Effector CD8-positive, alpha-beta T cell (primary cell): Measurements from ENCODE around the gene BCORL1.

ENCODE experiments used
- DNase-seq: peaks from one replicate; lab custom pipeline; 2025; lab: John Stamatoyannopoulos, UW
- total RNA-seq, 4 experiments: gene quantifications; one replicate each; lab custom pipeline; 2026; lab: John Stamatoyannopoulos, UW

The BCORL1 gene, protein sequence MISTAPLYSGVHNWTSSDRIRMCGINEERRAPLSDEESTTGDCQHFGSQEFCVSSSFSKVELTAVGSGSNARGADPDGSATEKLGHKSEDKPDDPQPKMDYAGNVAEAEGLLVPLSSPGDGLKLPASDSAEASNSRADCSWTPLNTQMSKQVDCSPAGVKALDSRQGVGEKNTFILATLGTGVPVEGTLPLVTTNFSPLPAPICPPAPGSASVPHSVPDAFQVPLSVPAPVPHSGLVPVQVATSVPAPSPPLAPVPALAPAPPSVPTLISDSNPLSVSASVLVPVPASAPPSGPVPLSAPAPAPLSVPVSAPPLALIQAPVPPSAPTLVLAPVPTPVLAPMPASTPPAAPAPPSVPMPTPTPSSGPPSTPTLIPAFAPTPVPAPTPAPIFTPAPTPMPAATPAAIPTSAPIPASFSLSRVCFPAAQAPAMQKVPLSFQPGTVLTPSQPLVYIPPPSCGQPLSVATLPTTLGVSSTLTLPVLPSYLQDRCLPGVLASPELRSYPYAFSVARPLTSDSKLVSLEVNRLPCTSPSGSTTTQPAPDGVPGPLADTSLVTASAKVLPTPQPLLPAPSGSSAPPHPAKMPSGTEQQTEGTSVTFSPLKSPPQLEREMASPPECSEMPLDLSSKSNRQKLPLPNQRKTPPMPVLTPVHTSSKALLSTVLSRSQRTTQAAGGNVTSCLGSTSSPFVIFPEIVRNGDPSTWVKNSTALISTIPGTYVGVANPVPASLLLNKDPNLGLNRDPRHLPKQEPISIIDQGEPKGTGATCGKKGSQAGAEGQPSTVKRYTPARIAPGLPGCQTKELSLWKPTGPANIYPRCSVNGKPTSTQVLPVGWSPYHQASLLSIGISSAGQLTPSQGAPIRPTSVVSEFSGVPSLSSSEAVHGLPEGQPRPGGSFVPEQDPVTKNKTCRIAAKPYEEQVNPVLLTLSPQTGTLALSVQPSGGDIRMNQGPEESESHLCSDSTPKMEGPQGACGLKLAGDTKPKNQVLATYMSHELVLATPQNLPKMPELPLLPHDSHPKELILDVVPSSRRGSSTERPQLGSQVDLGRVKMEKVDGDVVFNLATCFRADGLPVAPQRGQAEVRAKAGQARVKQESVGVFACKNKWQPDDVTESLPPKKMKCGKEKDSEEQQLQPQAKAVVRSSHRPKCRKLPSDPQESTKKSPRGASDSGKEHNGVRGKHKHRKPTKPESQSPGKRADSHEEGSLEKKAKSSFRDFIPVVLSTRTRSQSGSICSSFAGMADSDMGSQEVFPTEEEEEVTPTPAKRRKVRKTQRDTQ (N-terminal part only)
- 4.3 to 10.3 (median 7.6) reads per million in 4 experiments for total RNA-seq

- DNase-seq: peak; percentile 79
These were observed at the start of gene BCORL1 for GRCh38 chrX:129982300-129983251. Gene BCORL1 (plus strand): TSS chrX:129982635. CDS start chrX:130005232, 22,597 bp downstream.

GRCh38 chrX:129932821-129933321 lies 49.6 kb upstream of the BCORL1 start:
- no peak for DNase-seq

- no peak for DNase-seq
These were observed 48.7 kb upstream of the BCORL1 start for GRCh38 chrX:129933700-129934099.

DNA sequence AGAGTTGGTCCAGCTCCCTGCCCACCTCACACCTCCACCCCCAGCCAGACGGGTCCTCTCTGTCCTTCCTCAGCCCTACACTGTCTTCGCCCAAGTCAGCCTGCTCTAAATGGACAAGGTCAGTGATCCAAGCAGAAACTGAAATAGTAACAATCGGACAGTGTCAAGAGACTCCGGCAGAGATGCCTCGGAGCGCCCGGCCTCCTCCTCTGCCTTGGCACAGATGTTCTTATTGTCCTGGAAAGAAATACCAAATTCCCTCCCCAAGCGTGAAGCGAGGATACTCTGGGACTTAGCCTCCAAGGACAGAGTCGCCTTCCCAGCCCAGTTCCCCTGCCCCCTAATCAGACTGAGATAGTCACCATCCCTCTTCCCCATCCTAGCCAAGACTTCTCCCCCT lies 48.0 kb upstream of the BCORL1 start:
- DNase-seq: no peak

DNA sequence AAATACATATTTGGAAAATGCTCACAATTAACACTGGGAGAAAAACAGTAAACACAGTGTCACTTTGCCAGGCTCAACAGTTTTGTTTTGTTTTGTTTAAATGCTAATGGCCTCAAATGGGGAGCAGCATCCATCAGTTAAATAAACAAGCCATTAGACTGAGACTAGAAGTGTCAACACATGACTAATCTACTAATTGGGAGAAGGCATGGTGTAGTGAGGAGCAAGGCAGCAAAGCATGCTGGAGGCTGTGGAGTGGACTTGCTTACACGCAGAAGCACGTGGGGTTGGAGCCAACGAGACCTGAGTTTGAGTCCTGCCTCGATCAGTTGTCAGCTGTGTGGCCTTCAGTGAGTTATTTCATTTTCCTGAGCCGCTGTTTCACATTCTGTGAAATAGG lies 47.5 kb upstream of the BCORL1 start:
- no peak for DNase-seq

GRCh38 chrX:129938081-129938480 lies 44.4 kb upstream of the BCORL1 start:
- no peak for DNase-seq

DNA sequence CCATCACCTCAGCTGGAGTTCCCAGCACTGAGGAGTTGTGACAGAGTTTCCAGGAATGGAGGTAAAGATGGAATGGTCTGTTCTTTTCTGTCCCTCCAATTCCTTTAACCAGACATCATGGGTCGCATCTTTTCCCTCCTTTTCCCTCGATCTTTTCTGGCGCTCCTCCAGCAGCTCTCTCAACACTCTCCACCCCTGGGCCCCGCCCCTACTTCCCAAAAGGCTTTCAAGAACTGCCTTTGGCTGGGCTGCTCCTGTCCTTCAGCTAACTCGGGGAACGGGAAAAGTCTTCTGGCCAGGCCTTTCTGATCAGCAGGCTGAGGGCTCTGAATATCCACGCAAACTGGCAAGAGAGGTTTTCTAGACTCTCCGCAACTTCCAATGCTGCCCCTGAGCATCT lies 42.4 kb upstream of the BCORL1 start:
- DNase-seq: no peak

DNA sequence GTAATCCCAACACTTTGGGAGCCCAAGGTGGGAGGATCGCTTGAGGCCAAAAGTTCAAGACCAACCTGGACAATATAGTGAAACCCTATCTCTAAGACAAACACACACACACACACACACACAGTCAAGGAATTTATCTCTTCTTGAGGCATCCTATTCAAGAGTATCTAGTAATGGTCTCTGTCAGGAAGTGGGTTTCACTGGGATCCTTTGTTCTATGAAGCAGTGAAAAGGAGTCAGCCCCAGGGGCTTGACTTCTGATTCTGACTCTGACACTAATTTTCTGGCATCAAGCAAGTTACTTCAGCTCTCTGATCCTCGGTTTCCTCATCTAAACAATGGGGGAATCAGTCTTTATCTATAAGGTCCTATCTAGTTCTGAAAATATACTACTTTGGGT lies 41.7 kb upstream of the BCORL1 start:
- DNase-seq: no peak

DNA sequence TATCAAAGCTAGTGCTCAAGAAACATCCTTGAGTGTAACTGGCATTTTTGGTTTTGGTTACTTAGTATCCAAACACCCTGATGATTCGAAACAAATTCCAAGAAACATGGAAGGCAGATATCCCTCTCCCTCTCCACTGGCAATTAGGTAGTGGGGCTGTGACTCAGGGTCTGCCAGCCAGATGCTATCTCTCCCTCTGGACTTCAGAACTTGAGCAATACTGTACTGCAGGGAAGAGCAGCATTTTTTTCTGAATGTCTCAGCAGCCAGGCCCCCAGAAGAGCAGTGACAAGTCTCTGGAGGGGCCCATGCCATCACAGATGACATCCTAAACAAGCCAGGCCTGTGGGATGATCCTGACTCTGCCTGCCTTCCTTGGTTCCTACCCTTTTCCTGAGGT lies 37.3 kb upstream of the BCORL1 start:
- no peak for DNase-seq

DNA sequence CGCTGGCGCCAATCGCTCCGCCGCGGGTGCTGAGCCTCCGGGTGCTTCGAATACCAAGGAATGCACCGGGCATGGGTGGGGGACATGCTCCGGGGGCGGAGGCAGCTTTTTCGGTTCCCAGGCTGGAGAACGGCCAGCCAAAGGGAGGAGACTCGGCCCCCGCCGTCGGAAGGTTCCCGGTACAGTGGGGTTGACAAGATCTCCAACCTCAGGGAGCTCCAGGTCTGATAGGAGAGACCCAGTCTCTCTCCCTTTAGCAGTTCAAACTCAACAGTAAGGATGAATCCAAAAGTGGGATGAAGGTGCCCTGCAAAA lies 29.1 kb upstream of the BCORL1 start:
- DNase-seq: no peak

DNA sequence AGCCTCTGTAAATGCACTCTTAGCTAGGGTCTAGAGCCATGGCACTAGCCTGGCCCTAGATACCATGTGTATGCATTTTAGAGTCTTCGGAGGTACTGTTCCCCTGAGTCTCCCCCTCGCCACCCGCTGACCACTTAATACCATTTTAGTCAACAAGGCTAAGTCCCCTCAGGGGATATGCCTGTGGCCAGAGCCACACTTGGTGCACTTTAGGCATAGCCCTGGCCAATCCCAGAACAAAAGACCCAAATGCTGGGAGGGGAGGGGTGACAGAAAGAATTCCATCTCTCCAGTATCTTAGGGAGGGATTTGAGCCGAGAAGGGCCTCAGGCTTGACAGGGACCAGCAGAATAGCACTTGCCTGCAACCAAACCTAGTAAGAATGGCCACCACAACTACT lies 28.6 kb upstream of the BCORL1 start:
- DNase-seq: no peak

DNA sequence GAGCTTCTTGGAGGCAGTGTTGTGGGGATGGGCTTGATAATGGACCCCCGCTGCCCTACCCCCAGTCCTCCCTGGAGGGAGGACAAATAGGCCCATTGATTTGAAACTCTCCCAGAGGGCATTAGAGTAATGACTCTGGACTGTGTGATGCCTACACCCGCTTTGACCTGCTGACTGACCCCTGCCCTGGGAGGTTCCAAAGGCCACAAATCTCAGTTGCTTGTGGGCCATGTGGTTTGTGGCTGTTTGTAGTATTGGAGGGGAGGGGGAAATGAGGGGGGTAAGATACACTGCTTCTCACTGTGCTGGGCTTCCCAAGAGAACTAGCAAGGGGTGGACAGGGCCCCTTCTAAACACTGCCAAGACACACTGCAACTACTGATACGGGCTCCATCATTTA lies 27.6 kb upstream of the BCORL1 start:
- no peak for DNase-seq

DNA sequence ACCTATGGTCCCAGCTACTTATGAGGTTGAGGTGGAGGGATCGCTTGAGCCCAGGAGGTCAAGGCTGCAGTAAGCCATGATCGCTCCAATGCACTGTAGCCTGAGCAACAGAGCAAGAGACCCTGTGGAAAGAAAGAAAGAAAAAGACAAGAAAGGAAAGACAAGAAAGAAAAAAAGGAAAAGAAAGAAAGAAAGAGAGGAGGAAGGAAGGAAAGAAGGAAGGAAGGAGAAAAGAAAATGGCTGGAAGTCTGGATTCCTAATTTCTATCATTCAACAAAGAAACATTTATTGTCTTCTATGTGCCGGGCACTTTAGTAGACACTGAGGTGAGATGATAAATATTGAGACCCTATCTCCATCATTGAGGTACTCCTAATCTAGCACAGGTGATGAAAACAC lies 26.8 kb upstream of the BCORL1 start:
- DNase-seq: no peak

DNA sequence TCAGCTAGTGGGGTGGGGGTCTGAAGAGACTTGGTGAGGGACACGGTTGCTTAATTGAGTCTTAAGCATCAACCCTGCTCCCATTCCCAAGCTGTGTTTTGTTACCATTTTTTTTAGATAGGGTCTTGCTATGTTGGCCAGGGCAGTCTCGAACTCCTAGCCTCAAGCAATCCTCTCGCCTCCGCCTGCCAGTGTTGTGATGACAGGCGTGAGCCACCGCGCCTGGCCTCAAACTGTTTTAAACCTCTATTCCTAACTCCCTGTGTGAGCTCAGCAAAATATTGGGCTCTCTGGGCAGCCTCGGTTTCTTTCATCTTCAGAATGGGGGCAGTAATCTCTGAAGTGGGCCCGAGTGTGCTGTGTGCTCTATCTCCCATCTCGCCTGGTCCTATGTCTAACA lies 26.3 kb upstream of the BCORL1 start:
- no peak for DNase-seq

DNA sequence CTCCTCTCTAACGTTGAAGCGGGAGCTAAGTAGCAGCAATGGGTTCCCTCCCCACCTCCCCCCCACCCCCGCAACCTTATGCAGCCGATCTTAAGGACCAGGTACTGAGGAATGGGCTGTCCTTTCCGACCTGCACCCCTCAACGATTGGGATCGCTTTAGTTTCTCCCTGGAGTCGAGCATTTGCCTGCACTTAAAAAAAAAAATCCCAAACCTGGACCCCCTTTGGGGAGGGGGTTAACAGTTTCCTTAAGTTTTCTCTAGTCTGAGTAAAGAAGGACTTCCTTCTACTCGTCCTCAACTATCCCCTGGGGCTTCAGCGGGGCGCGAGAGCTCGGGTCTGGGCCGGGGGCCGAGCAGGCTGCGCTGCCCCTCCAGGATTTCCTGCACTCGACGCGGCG lies 25.7 kb upstream of the BCORL1 start:
- DNase-seq: no peak

DNA sequence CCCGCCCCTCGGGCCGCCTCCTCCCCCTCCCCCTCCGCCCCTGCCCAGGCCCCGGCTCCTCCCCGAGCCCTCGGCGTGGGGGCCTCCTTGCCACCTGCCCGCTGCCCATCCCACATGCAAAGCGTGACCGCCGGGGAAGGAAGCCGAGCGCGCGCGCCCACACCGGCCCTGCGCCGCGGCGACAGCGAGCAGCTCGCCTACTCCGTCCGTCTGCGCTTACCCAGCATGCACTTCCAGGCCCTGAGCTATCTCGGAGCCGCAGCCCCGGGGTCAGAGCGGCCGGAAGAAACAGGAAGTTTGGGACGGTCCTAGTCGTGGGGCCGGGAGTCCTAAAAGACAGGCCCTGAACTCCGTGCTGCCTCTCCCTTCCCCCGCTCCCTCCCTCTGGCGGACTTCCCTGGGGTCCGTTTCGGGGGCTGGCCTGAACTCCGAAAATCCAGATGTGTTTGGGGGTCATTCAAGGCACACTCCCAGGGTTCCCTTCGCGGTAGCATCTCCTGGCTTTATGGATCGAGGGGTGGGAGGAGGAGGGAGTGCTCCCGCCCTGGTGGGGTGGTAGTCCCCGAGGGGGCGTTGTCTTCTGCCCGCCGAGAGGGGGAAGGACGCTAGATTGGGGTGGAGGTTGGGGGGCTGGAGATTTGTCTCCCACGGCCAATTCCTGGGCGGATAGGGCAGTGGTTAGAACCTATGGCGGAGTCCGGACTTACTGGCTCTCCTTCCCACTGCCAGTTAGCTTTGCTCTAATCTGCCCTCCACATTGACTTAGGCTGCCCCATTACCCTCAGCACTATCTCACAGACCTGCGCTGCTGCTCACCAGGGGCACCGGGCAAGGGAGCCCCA lies 25.0 kb upstream of the BCORL1 start:
- peak; percentile 2 for DNase-seq

DNA sequence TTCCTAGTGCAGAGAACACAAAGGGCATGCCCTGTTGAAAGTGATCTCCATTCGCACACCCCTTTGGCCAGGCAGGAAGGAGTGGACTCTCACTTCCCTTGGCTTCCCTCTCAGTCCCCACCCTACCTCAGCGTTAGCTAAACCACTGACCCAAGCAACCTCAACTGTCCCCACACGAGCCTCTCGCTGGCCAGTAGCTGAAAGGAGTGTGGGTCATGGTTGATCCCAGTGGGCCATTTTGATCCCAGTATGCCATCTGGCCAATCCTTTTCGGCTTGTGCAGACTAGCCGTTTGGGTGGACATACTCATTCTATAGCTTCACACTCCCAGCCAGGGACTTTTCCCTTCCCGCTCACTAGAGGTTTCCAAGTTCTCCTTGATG lies 24.4 kb upstream of the BCORL1 start:
- DNase-seq: no peak

DNA sequence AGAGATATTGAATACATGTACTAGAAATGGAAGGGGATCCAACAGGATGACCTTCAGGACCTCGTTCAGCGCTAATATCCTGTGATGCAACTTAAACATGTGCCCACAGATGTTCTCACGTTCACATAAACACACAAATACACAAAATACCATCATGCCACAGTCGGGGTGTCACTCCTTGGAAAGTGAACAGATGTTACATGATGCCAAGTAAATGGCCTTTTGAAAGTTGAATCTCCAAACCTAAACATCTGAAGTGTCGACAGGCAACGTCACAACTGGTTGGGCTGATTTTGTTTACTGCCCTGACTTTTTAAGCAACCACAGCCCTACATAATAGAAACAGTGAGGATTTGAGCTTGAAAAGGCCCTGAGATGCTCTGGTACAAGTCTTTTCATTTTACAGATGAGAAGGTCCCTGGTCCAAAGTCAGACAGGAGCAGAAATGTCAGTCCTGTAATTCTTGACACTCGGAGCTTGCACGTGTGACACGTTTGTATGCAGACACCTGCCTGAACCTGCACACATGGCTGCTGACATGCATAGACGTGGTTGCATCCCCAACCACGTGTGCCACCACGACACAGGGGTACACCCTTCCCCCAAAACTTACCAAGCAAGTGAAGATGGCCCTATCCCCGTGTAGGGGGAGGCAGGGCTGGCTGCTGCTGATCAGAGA lies 23.5 kb upstream of the BCORL1 start:
- no peak for DNase-seq

DNA sequence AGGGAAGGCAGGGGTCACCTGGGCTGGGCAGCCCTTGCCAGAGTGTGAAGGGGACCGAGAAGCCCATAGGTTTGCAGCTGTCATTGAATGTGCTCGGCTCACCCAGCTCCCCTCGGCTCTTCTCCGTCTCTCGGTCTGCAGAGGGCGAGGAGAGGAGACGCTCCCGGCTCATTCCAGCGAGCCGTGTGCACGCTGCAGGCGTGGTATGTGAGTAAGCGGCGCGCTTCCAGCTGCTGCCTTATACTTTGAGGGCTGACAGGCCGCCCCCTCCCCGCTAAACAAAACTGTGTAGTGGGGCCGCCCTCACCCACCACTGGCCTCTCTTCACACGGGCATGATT lies 23.0 kb upstream of the BCORL1 start:
- DNase-seq: no peak
